ENCODE results near the gene ANKFY1. TPM values are rescaled to one million over a fixed set of nuclear protein-coding genes. Genes with fewer than 3 reads are reported as not detected.

ANKFY1 gene
- total and polyA plus RNA-seq, 2 donors (not counting 3 experiments of a cell fraction or from before 2014, with no cell fraction given): 30.6 to 51.1 TPM

DNA sequence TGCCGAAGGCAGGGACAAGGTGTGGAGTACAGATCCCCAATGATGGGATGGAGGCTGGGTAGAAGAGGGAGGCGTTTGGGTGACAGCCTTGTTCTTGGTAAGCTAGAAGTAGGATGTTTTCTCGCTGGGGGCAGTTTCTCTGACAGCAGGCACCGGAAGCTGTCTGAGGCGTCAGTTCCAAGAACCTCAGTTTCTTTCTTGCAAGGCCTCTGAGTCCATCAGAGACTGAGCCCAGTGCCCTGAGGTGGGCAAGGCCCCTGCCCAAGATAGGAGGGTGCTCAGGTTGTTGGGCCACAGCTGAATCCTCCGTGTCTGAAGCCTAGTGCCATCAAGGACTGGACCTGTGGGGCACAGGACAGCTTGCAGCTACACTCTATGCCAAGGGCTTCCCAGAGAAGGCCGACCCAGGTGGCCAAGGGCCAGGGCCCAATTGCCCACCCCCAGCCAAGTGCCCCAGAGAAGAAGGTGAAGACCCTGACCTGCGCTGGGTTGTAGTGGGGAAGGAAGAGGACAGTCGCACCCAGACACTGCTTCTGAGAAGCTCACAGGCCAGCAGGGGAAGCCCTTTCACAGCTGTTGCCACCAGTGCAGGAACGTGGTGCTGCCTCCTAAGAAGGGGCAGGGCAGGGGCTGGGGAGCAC is 107.7 kb downstream of the ANKFY1 start:
- no peaks in the 10 kb centered on the region for H3K9me1 ChIP-seq (replicated peaks; ENCODE audit: control insufficient read depth, extremely low read depth, insufficient read depth, low read length)
- no peak overlapping the region for H2AFZ ChIP-seq (ENCODE audit: low read depth, low read length)
- POLR2A ChIA-PET: interaction anchor here (1.8 kb wide), 1 partner anchor 13 kb away, joined by 4 read pairs; the partner anchor contains the start of genes CYB5D2 and ZZEF1
- no peak overlapping the region for H3K4me3 ChIP-seq (replicated peaks in 1 of 3; ENCODE audit: insufficient read depth in 1 of 3, low read depth in 1 of 3, low read length in 3 of 3)
- FAIRE-seq (no peak), DNase-seq (ENCODE audit: low read depth, low spot score) (no peak)
- H3K9me3 ChIP-seq (replicated peaks; ENCODE audit: control insufficient read depth, insufficient read depth, low read length): no peaks in the 10 kb centered on the region
- CTCF ChIA-PET: no interaction called here
- no TSS peak for BruUV-seq (replicated peaks)
- TF ChIP-seq, protein P1, sequence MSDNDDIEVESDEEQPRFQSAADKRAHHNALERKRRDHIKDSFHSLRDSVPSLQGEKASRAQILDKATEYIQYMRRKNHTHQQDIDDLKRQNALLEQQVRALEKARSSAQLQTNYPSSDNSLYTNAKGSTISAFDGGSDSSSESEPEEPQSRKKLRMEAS (IDR thresholded peaks at IDR 0.05; ENCODE audit: insufficient read depth, insufficient read length): no peak
- TF ChIP-seq JUN (IDR thresholded peaks at IDR 0.05; ENCODE audit: borderline replicate concordance, insufficient read depth, insufficient read length, low read depth) (no peak), EZH2 (IDR thresholded peaks at IDR 0.05; ENCODE audit: borderline replicate concordance, low read depth, low read length, severe bottlenecking) (no peak), POLR2AphosphoS5 (IDR thresholded peaks at IDR 0.05; ENCODE audit: insufficient read depth, low read depth, low read length) (no peak), MYC (IDR thresholded peaks at IDR 0.05; ENCODE audit: low read depth, low read length) (no peak), GATA2 (IDR thresholded peaks at IDR 0.05; ENCODE audit: insufficient read depth, insufficient read length, low read depth, low read length) (no peak), FOS (IDR thresholded peaks at IDR 0.05; ENCODE audit: borderline replicate concordance, insufficient read depth, low read length) (no peak), POLR2A (IDR thresholded peaks at IDR 0.05; ENCODE audit: low read depth, low read length) (no peak)
- TF ChIP-seq, protein P2, sequence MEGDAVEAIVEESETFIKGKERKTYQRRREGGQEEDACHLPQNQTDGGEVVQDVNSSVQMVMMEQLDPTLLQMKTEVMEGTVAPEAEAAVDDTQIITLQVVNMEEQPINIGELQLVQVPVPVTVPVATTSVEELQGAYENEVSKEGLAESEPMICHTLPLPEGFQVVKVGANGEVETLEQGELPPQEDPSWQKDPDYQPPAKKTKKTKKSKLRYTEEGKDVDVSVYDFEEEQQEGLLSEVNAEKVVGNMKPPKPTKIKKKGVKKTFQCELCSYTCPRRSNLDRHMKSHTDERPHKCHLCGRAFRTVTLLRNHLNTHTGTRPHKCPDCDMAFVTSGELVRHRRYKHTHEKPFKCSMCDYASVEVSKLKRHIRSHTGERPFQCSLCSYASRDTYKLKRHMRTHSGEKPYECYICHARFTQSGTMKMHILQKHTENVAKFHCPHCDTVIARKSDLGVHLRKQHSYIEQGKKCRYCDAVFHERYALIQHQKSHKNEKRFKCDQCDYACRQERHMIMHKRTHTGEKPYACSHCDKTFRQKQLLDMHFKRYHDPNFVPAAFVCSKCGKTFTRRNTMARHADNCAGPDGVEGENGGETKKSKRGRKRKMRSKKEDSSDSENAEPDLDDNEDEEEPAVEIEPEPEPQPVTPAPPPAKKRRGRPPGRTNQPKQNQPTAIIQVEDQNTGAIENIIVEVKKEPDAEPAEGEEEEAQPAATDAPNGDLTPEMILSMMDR (IDR thresholded peaks at IDR 0.05; ENCODE audit: extremely low read depth in 1 of 2, insufficient read depth in 1 of 2, low read depth in 1 of 2, low read length in 2 of 2): no peak
- no peak overlapping the region for H3K4me2 ChIP-seq (ENCODE audit: insufficient read depth, low read length)
- H3K4me1 ChIP-seq (ENCODE audit: control insufficient read depth, extremely low read depth, insufficient read depth, low read length): no peaks in the 10 kb centered on the region
- H3K79me2 ChIP-seq (ENCODE audit: control insufficient read depth, insufficient read depth, low read length): no peaks in the 10 kb centered on the region
- H3K9ac ChIP-seq (replicated peaks; ENCODE audit: extremely low read depth, insufficient read depth, low read length): no peak overlapping the region
- H3K27ac ChIP-seq (ENCODE audit: insufficient read depth, low read depth, low read length): no peak overlapping the region
- dilution Hi-C loops (cut with MboI; ENCODE audit: extremely low pct_ligation_motif_present, low sequenced_read_pairs): no loop called here
- H3K36me3 ChIP-seq (ENCODE audit: control insufficient read depth in 2 of 2, extremely low read depth in 1 of 2, insufficient read depth in 2 of 2, low read length in 2 of 2): no peaks in the 10 kb centered on the region
- no peaks in the 10 kb centered on the region for H3K27me3 ChIP-seq (ENCODE audit: control insufficient read depth in 2 of 2, insufficient read depth in 2 of 2, low read length in 2 of 2)
- intact Hi-C loops (cut with micrococcal nuclease): no loop called here
- no peaks in the 10 kb centered on the region for H4K20me1 ChIP-seq (replicated peaks; ENCODE audit: control insufficient read depth, extremely low read depth, insufficient read depth, low read length)

Data from endothelial cell of umbilical vein (primary cell).